DMS153 treated with DMSO at 0.1 percent for 48 hours (cell line): ENCODE results near the gene XCL1.
"Not testable (repeated sequence)": the region's sequence is repeated elsewhere in the genome, so short reads cannot be mapped to it uniquely, and the experiment has no call there.

ENCODE experiments used
- DNase-seq: peaks from one replicate; lab custom pipeline; 2025; ENCODE audit not compliant: unreplicated experiment; lab: John Stamatoyannopoulos, UW

The XCL1 gene

GRCh38 chr1:168567007-168567406 is 9.4 kb upstream of the XCL1 start:
- no peak for DNase-seq

DNA sequence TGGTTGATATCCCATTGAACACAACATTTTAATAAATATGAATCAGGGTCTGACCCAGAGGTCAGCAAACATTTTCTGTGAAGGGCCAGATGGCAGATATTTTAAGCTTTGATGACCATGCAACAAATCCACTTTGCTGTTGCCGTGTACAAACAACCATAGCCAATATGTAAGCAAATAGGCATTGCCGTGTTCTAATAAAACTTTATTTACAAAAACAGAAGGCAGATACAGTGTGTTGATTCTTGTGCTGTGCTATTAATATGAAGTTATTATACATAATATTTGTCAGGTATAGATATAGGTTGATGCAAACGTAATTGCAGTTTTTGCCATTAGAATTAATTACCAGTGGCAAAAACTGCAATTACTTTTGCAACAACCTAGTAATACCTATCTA is 8.8 kb upstream of the XCL1 start:
- no peak for DNase-seq

DNA sequence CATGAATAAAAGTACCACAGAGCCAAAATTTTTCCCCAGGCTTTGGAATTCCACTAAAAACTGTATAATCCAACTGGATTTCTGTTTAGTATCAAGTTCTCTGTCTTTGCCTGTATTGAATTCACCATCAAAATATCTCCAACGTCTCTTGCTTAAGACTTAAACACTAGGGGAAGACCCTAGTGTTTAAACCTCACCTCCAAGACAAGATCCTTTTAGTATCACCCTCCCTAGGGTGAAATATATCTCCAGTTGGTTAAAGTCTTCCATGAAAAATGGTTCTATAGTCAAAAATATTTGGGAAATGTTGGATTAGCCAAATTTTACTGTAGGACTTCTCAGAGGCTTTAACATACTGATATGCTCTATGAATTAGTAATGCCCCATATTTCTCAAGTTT is 8.1 kb upstream of the XCL1 start:
- no peak for DNase-seq

- no peak for DNase-seq
These were observed 5.8 kb upstream of the XCL1 start for GRCh38 chr1:168570652-168571051.

- no peak for DNase-seq
These were observed 3.8 kb upstream of the XCL1 start for GRCh38 chr1:168572633-168573032.

- not testable (repeated sequence) for DNase-seq
These were observed 2.2 kb upstream of the XCL1 start for GRCh38 chr1:168574234-168574633.

- not testable (repeated sequence) for DNase-seq
These were observed 2.3 kb downstream of the XCL1 start for GRCh38 chr1:168578531-168579185.

GRCh38 chr1:168580290-168580689 is 3.9 kb downstream of the XCL1 start:
- DNase-seq: not testable (repeated sequence)

GRCh38 chr1:168580991-168581390 is 4.6 kb downstream of the XCL1 start:
- DNase-seq: not testable (repeated sequence)

DNA sequence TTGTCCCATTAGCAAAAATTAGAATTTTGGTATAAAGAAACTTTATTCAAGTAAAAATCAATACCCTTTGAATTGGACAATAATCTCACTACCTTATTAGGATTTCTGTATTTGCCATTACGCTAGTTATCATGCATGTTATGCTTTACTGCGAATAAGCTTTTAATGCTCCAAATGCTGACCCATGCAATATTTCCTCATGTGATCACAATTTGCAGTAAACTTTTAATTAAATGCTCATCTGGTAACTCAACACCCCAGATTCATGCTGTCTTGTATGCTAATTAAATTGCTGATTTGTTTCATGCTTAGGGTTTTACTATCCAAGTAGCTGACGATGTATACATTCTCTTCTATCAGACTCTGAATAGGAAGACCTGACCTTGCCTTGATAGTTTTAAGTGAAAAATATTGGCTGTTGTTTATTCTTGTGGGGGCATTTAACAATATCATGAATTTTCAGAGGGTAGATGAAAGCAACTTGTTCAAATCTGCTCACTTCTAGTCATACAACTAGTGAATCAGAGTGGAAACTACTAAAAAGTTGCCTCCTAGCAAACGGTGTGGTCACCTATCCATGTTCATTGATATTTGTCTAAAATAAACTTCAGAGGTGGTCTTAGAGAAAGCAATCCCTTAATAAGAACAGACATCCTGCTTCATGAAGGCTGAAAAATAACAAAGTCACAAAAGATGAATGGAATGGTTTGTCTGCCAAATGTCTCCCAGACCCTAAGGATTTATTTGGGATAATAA is 5.6 kb downstream of the XCL1 start:
- no peak for DNase-seq

- no peak for DNase-seq
These were observed 6.4 kb downstream of the XCL1 start for GRCh38 chr1:168582688-168583336.

DNA sequence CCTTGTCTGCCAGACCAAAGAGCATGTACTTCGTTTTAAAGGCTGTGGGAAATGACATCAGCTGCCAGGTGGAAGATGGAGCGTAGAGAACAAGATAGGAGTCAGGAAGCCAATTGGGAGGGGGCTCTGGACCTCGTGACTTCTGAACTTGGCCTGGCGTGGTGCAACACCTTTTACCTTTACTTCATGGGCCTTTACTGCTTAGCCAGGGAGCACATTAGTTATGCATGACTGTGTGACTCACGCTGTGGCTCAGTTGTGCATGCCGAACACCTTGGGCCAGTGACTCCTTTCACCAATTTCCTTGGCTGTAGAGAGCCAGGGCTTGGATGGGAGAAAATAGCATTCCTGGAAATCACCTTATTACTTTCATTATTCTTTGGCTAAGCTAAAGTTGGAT is 7.2 kb downstream of the XCL1 start:
- DNase-seq: no peak

DNA sequence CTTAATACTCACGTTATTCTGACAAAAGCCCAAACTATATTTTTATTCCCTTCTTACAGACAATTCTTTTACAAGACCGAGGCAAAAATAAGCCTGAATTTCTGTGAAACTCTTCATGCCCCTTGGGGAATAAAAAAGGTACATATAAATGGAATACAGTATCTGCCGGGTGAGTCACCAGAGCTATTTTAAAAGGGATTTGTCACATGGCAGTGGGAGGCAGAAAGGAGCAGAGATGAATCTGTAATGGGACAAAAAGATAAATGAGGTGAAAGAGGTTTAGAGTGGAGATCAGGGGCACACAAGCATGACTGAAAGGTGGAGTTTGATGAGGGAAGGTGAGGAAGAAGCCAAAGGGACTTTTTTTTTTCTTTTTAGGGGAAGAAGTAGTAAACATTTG is 8.8 kb downstream of the XCL1 start:
- DNase-seq: no peak

DNA sequence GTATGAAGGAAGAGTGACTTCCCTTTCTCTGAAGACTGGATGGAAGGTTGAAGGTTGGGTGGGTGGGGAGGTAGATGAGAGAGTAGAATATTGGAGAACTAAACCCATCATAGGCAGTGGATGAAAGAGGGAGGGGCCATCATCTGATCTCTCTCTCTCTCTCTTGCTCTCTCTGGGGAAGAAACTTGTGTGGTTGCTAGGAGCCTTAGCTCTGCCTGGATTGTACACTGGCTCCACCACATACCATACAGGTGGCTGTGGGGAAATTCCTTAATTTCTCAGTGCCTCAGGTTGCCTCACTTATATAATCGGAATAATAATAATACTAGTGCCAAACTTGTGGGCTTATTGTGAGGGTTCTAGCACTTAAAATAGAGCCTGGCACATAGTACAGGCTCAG is 9.5 kb downstream of the XCL1 start:
- no peak for DNase-seq

GRCh38 chr1:168589167-168589566 is 12.8 kb downstream of the XCL1 start:
- DNase-seq: no peak

DNA sequence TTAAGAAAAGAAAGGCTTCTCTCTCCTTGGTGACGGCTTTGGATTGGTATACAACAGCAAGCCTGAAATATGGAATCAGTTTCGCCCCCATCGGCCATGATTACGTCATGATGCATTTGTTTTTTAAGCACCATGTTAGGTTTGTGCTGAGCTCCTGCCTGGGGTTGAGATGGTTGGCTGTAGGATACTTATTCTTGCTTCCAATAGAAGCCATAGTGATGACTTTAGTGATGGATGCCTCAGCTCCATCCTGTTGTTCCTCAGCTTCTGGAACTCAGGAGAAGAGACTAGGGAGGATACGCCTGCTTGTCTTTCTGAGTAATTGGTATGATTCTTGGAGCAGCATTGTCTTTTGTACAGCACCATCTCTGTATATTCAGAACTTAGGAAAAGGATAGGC is 14.7 kb downstream of the XCL1 start:
- DNase-seq: no peak

- DNase-seq: no peak
These were observed 15.3 kb downstream of the XCL1 start for GRCh38 chr1:168591641-168592250.

DNA sequence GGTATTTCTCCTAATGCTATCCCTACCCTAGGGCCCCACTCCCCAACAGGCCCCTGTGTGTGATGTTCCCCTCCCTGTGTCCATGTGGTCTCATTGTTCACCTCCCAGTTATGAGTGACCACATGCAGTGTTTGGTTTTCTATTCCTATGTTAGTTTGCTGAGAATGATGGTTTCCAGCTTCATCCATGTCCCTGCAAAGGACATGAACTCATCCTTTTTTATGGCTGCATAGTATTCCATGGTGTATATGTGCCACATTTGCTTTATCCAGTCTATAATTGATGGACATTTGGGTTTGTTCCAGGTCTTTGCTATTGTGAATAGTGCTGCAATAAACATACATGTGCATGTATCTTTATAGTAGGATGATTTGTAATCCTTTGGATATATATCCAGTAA is 19.0 kb downstream of the XCL1 start:
- not testable (repeated sequence) for DNase-seq

- no peak for DNase-seq
These were observed 21.7 kb downstream of the XCL1 start for GRCh38 chr1:168598125-168598524.

- no peak for DNase-seq
These were observed 22.5 kb downstream of the XCL1 start for GRCh38 chr1:168598892-168599291.

GRCh38 chr1:168599641-168600040 is 23.2 kb downstream of the XCL1 start:
- DNase-seq: no peak

GRCh38 chr1:168601051-168601450 is 24.6 kb downstream of the XCL1 start:
- no peak for DNase-seq
